Kidney epithelial cell (primary cell): ENCODE measurements around the gene TMEM225B. TPM values are rescaled to one million over a fixed set of nuclear protein-coding genes. Genes with fewer than 3 reads are reported as not detected.
A peak's percentile ranks its signal among the peaks of the same experiment; 100 is the strongest.
"Not testable (repeated sequence)": the region's sequence is repeated elsewhere in the genome, so short reads cannot be mapped to it uniquely, and the experiment has no call there.

Source experiments
- DNase-seq: peaks from one replicate; pipeline ENCODE4 v3.0.0-alpha.2; 2010; ENCODE audit warnings: low read depth
- H3K27me3 ChIP-seq: 2 replicates; pipeline ENCODE4 v1.6.0; 2011; ENCODE audit warnings: low read length; ENCODE audit not compliant: control insufficient read depth, insufficient read depth
- H3K36me3 ChIP-seq: 2 replicates; pipeline ENCODE4 v1.5.1; 2011; ENCODE audit warnings: low read length; ENCODE audit not compliant: control insufficient read depth, insufficient read depth
- H3K4me3 ChIP-seq: 2 replicates; pipeline ENCODE4 v1.5.1; 2011; ENCODE audit warnings: low read depth, mild to moderate bottlenecking, control low read depth, low read length
- total RNA-seq: library from RNA; depleted of rRNA; stranded (reverse); fragments of >200 nt; gene quantifications from 2 replicates; pipeline ENCODE4 v1.2.3, GENCODE V29; 2015
- TF ChIP-seq, protein P1 (sequence below): IDR thresholded peaks from 2 replicates; pipeline ENCODE4 v1.5.1; 2011; ENCODE audit warnings: mild to moderate bottlenecking, moderate library complexity, low read length, control low read depth, inconsistent platforms; ENCODE audit not compliant: insufficient read depth, poor library complexity, severe bottlenecking

TMEM225B gene
- total RNA-seq, 1 donor from 2014 or later, result not detected

DNA sequence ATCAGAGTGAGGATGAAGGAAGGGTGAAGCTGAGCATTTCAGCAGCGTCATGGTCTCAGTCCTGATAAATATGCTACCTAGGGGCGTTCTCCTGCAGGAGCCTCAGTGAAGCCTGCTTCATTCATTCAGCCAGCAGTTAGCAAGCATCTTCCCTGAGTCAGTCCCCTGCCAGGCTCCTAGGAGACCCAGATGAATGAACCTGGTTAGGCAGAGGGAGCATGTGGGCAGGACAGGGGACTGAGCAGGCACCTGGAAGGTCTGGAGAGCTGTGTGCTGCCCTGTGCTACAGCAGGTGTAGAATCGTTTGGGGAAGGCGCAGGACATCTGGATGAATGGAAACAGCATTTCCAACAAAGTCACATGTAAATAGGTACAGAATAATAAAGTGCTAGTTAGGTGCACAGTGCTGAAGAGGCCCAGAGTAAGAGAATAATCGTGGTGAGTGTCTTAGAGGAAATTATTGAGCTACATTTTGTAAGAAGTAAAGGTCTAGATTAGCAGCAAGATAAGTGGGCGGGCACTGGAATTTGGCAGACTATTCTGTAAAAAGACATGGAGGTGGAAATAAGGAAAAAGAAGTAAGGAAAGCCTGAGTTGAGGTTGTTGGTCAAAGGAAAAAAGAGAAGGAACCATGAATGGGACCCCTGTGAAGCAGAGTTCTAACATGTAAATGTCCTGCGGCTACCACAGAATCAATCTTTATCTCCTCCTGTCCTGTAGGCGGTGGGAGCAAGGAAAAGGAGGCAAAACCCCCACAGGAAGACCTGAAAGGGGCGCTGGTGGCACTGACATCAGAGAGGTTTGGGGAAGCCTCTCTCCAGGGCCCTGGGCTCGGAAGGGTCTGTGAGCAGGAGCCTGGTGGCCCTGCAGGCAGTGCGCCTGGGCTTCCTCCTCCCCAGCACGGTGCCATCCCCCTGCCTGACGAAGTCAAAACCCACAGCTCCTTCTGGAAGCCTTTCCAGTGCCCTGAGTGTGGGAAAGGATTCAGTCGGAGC lies 30.7 kb downstream of the TMEM225B start:
- Histone ChIP-seq H3K4me3 (no peak overlapping the region), H3K36me3 (peaks cover 9% of the 10 kb centered on the region), H3K27me3 (no peaks in the 10 kb centered on the region)
- DNase-seq, result no peak
- TF ChIP-seq, protein P1, sequence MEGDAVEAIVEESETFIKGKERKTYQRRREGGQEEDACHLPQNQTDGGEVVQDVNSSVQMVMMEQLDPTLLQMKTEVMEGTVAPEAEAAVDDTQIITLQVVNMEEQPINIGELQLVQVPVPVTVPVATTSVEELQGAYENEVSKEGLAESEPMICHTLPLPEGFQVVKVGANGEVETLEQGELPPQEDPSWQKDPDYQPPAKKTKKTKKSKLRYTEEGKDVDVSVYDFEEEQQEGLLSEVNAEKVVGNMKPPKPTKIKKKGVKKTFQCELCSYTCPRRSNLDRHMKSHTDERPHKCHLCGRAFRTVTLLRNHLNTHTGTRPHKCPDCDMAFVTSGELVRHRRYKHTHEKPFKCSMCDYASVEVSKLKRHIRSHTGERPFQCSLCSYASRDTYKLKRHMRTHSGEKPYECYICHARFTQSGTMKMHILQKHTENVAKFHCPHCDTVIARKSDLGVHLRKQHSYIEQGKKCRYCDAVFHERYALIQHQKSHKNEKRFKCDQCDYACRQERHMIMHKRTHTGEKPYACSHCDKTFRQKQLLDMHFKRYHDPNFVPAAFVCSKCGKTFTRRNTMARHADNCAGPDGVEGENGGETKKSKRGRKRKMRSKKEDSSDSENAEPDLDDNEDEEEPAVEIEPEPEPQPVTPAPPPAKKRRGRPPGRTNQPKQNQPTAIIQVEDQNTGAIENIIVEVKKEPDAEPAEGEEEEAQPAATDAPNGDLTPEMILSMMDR, result no peak

DNA sequence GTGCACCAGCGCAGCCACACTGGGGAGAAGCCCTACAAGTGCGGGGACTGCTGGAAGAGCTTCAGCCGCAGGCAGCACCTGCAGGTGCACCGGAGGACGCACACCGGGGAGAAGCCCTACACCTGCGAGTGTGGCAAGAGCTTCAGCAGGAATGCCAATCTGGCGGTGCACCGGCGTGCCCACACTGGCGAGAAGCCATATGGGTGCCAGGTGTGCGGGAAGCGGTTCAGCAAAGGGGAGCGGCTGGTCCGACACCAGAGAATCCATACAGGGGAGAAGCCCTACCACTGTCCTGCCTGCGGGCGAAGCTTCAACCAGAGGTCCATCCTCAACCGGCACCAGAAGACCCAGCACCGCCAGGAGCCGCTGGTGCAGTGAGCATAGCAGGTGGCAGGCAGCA lies 31.6 kb downstream of the TMEM225B start:
- DNase-seq, result no peak
- peaks cover 5% of the 10 kb centered on the region for H3K36me3 ChIP-seq
- TF ChIP-seq, protein P1, result no peak
- no peak overlapping the region for H3K4me3 ChIP-seq
- H3K27me3 ChIP-seq, result no peaks in the 10 kb centered on the region

DNA sequence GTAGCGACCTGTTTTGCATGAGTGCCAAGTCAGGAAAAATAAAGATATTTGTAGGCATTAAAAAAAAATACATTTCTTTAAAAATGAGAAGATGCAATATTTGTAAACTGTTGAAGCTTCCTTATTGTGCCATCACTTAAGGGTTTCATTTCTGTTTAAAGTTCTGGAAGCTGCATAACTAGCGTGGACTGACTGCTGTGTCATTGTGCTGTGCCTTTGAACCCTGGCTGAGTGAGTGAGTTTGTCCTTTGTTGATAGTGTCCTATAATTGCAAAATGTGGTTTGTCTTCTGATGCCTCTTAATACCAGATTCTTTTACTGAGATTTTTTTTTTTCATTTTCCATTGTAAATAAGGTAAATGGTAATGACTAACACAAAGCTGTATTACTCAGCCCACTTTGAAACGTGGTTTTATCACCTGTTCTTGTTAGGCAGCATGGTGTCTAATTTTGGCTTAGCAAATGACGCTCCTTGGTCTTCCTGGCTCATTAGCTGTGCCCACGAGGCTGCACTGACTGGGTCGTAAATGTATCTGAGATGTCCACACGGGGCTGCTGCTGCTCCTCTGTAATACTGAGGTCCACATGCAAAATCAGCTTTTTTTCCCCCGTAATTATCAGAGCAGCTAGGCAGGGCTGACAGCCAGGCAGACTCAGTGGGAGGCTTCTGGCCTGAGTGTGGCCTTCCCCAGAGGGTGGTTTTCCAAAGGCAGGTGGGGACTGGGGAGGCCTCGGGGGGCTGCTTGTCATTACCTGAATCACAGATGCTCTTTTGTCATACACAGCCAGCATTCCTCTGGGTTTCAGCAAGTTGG lies 33.4 kb downstream of the TMEM225B start:
- H3K27me3 ChIP-seq, result no peaks in the 10 kb centered on the region
- DNase-seq, result peak; percentile 21
- TF ChIP-seq, protein P1, result peak; percentile 65
- no peak overlapping the region for H3K4me3 ChIP-seq
- peaks cover 3% of the 10 kb centered on the region for H3K36me3 ChIP-seq

DNA sequence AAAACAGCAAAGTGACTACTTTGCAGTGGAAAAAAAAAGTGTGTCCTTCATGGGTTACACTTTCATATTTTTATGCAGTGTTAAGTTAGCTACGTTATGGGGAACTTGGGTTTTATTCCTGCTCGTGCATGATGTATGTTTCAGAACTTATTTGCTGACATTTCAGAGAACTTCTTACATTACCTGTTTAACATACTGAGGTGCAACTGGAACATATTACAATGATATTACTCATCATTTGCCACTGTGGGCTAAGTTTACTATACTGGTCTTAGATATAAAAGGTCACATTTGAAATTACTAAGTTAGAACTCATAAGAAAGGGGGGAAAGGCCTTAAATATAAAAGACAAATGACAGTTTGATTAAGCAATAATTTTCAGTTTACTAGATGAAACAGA lies 39.3 kb downstream of the TMEM225B start:
- DNase-seq, H3K4me3 ChIP-seq, H3K27me3 ChIP-seq, H3K36me3 ChIP-seq: not testable (repeated sequence)

DNA sequence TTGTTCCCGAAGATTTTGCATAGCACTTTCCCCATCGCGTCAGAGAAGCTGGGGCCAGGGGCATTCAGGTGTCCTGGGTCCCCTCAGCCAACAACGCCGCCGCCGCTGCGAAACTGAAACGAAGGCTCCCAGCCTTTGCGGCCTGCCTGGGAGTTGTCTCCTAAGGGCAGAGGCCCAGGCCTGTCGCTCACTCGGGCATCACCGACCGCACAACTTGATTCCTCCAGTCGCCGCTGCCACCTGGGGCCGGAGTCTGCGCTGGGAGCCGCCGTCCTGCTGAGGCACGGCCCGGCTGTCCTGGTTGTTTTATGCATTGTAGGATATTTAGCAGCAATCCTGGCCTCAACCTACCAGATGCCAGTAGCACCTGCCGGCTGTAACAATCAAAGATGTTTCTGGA lies 40.7 kb downstream of the TMEM225B start:
- TF ChIP-seq, protein P1, result no peak
- H3K36me3 ChIP-seq, result no peaks in the 10 kb centered on the region

DNA sequence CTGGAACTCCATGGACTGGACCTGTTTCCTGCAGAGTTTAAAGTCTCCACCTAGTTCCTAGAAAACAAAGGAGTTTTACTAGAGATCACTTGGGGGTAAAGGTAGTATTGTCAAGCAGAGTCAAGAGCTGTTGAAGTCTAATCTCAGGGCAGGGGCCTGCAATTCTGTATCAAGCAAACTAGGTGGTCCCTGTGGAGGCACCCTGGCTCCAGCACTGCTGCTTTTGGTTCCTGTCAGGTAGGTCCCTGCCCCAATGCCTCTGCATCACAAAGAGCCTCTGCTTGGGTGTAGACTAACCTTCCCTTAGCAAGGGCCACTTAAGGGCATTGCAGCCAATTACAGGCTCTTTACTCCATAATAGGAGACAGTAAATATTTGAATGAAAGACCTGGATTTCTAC lies 41.2 kb downstream of the TMEM225B start:
- Histone ChIP-seq H3K36me3 (no peaks in the 10 kb centered on the region), H3K27me3 (no peaks in the 10 kb centered on the region), H3K4me3 (no peak overlapping the region)
- TF ChIP-seq, protein P1, result no peak
- DNase-seq, result no peak

More for the DNA sequence above, 40.7 kb downstream of the TMEM225B start:
- no peak overlapping the region for H3K4me3 ChIP-seq
- no peaks in the 10 kb centered on the region for H3K27me3 ChIP-seq
- DNase-seq, result no peak
